H1 (cell line): ENCODE data around the gene BRMS1L. TPM values are rescaled to one million over a fixed set of nuclear protein-coding genes. Genes with fewer than 3 reads are reported as not detected.

ENCODE experiments used
- BRCA1 ChIP-seq: IDR thresholded peaks from 2 replicates; pipeline ENCODE4 v1.6.1; 2012; ENCODE audit warnings: low read depth, low read length, improper control_type of control experiment
- E2F6 ChIP-seq: IDR thresholded peaks from 2 replicates; pipeline ENCODE4 v1.6.1; 2012; ENCODE audit warnings: inconsistent platforms
- SAP30 ChIP-seq: fragments of 300-600 bp; sonication (generic); IDR thresholded peaks from 2 replicates; pipeline ENCODE4 v1.7.1; 2012; ENCODE audit warnings: low read length, moderate library complexity, mild to moderate bottlenecking, inconsistent platforms; ENCODE audit not compliant: insufficient read depth, insufficient replicate concordance
- polyA plus RNA-seq, 7 experiments: library from polyadenylated mRNA; depleted of rRNA in 3 of 7; stranded (reverse) in 5 of 7; unstranded in 2 of 7; fragments of >200 nt in 5 of 7; fragments of 200-250 nt in 2 of 7; gene quantifications; 1 replicate in 5 of 7; 2 replicates in 1 of 7; 4 replicates in 1 of 7; pipeline versions ENCODE4 v1.2.1 to v1.2.3, GENCODE V29; 2011 to 2013; ENCODE audit warnings: missing spikeins in 2 of 7, mixed read lengths in 2 of 7
- total RNA-seq: library from RNA; stranded (reverse); fragmentation: NEBNext Ultra II Directional; extraction: Animal tissue kit (Norgen Biotek cat#: 25700); gene quantifications from 2 replicates; pipeline ENCODE4 v1.2.1, GENCODE V29; 2021

The BRMS1L gene
- total and polyA plus RNA-seq, 2 of the 8 experiments (the other 6 are each of a cell fraction or from before 2014, with no cell fraction given) = 4.4 to 10.9 TPM

DNA sequence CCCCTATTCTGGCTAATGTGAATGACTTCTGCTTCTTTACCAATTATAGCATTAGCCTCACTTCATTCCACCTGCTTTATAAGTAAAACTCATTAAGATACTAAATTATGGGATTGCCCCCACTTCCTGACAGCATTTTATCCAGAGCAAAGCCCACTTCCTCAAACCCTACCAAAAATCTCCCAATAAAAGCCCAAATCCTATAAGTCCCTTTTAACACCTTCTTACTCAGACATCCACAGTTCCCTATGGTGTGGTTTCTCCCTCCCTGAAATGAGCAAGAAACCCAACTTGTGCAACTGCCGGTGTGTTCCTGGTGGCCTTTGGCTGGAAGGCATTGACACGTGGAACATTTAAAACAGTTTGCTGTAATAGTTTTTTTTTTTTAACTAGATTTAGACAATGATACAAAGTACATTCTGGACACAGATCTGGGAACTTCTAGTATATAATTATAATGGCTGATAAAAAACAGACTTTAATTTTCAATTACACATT lies 53.1 kb downstream of the BRMS1L start (continued):
- TF ChIP-seq BRCA1 = no peak
- no peak for TF ChIP-seq E2F6
- no peak for TF ChIP-seq SAP30
